GM10847 (cell line): ENCODE measurements around the gene TRAPPC2.

Experiments
- POLR2A ChIP-seq: IDR thresholded peaks from 2 replicates; pipeline ENCODE4 v1.6.1; 2011; ENCODE audit not compliant: insufficient read length; ENCODE audit errors: extremely low read depth

The TRAPPC2 gene

GRCh38 chrX:13755254-13755653, 20.8 kb upstream of the TRAPPC2 start:
- no peak for TF ChIP-seq POLR2A

- TF ChIP-seq POLR2A, result no peak
Measured at GRCh38 chrX:13754765-13755164, 20.3 kb upstream of the TRAPPC2 start.

- TF ChIP-seq POLR2A, result no peak
Measured at GRCh38 chrX:13752646-13753045, 18.2 kb upstream of the TRAPPC2 start.

GRCh38 chrX:13752141-13752540, 17.7 kb upstream of the TRAPPC2 start:
- TF ChIP-seq POLR2A, result no peak

- no peak for TF ChIP-seq POLR2A
Measured at GRCh38 chrX:13750812-13751211, 16.4 kb upstream of the TRAPPC2 start.

GRCh38 chrX:13750204-13750603, 15.8 kb upstream of the TRAPPC2 start:
- TF ChIP-seq POLR2A, result no peak

- TF ChIP-seq POLR2A, result no peak
Measured at GRCh38 chrX:13748486-13748885, 14.1 kb upstream of the TRAPPC2 start.

- TF ChIP-seq POLR2A, result no peak
Measured at GRCh38 chrX:13747836-13748235, 13.4 kb upstream of the TRAPPC2 start.

GRCh38 chrX:13742397-13743176, 8.2 kb upstream of the TRAPPC2 start:
- TF ChIP-seq POLR2A, result no peak

- TF ChIP-seq POLR2A, result no peak
Measured at GRCh38 chrX:13741695-13742094, 7.3 kb upstream of the TRAPPC2 start.

- no peak for TF ChIP-seq POLR2A
Measured at GRCh38 chrX:13733506-13733905, 914 bp downstream of the TRAPPC2 start.

- TF ChIP-seq POLR2A, result no peak
Measured at GRCh38 chrX:13732246-13733067, 2.0 kb downstream of the TRAPPC2 start.

- TF ChIP-seq POLR2A, result no peak
Measured at GRCh38 chrX:13721819-13722519, 12.5 kb downstream of the TRAPPC2 start.

- TF ChIP-seq POLR2A, result no peak
Measured at GRCh38 chrX:13721371-13721770, 13.0 kb downstream of the TRAPPC2 start.

GRCh38 chrX:13719192-13719856, 15.1 kb downstream of the TRAPPC2 start:
- TF ChIP-seq POLR2A, result no peak
